GM12891 (cell line): ENCODE measurements around the gene ODAD4.

ENCODE experiments used
- DNase-seq: peaks from one replicate; pipeline ENCODE4 v3.0.0; 2011; ENCODE audit warnings: low spot score; ENCODE audit not compliant: insufficient read length
- FAIRE-seq: peaks from 2 replicates; lab custom pipeline; 2011; peaks lifted over from hg19 to GRCh38; lab: Jason Lieb, UNC
- PAX5 ChIP-seq: IDR thresholded peaks from 2 replicates; pipeline ENCODE4 v1.6.1; 2011; ENCODE audit warnings: low read length, moderate library complexity, mild to moderate bottlenecking; ENCODE audit not compliant: insufficient read depth, severe bottlenecking
- POLR2A ChIP-seq: IDR thresholded peaks from 2 replicates; pipeline ENCODE4 v1.6.1; 2011; ENCODE audit warnings: low read depth, low read length, control low read depth
- POLR2AphosphoS5 ChIP-seq: IDR thresholded peaks from 2 replicates; pipeline ENCODE4 v1.6.1; 2011; ENCODE audit warnings: low read depth, low read length, control low read depth
- POU2F2 ChIP-seq: IDR thresholded peaks from 2 replicates; pipeline ENCODE4 v1.6.1; 2011; ENCODE audit warnings: low read depth, mild to moderate bottlenecking, control low read depth, low read length, moderate library complexity
- SPI1 ChIP-seq: IDR thresholded peaks from 2 replicates; pipeline ENCODE4 v1.6.1; 2011; ENCODE audit warnings: low read depth, low read length, control low read depth
- TAF1 ChIP-seq: IDR thresholded peaks from 2 replicates; pipeline ENCODE4 v1.6.1; 2011; ENCODE audit warnings: low read depth, low read length, control low read depth

The ODAD4 gene

GRCh38 chr17:41976142-41976768, 45.8 kb downstream of the ODAD4 start:
- FAIRE-seq (peak; percentile 41), DNase-seq (peak; percentile 67)
- TF ChIP-seq TAF1, result no peak
- TF ChIP-seq PAX5, result no peak
- TF ChIP-seq SPI1, result no peak
- no peak for TF ChIP-seq POLR2AphosphoS5
- no peak for TF ChIP-seq POLR2A
- TF ChIP-seq POU2F2, result no peak

GRCh38 chr17:41977991-41978390, 47.6 kb downstream of the ODAD4 start:
- TF ChIP-seq POLR2AphosphoS5 (peak; percentile 41; the same call in 1 of the 2 replicates), POU2F2 (no peak)
- FAIRE-seq, result peak; percentile 82

GRCh38 chr17:41982026-41982760, 51.8 kb downstream of the ODAD4 start:
- TF ChIP-seq SPI1 (peak; percentile 42; the same call in 1 of the 2 replicates), POLR2AphosphoS5 (no peak)
- DNase-seq (no peak), FAIRE-seq (no peak)

More at GRCh38 chr17:41977991-41978390, 47.6 kb downstream of the ODAD4 start:
- DNase-seq, result no peak

GRCh38 chr17:41984454-41984853, 54.0 kb downstream of the ODAD4 start:
- TF ChIP-seq PAX5 (no peak), POU2F2 (no peak), SPI1 (no peak), POLR2A (no peak), POLR2AphosphoS5 (no peak), TAF1 (no peak)

GRCh38 chr17:41985919-41986318, 55.5 kb downstream of the ODAD4 start:
- TF ChIP-seq PAX5 (no peak), SPI1 (no peak), POU2F2 (no peak), POLR2A (no peak), POLR2AphosphoS5 (no peak), TAF1 (no peak)
- no peak for DNase-seq
- no peak for FAIRE-seq

More at GRCh38 chr17:41984454-41984853, 54.0 kb downstream of the ODAD4 start:
- no peak for FAIRE-seq
- DNase-seq, result no peak

- no peak for FAIRE-seq
- no peak for DNase-seq
- no peak for TF ChIP-seq TAF1
- no peak for TF ChIP-seq POU2F2
- no peak for TF ChIP-seq SPI1
- no peak for TF ChIP-seq POLR2A
- TF ChIP-seq POLR2AphosphoS5, result no peak
- no peak for TF ChIP-seq PAX5
Observed at GRCh38 chr17:41986634-41987033, 56.2 kb downstream of the ODAD4 start.

- no peak for TF ChIP-seq POU2F2
- TF ChIP-seq POLR2A, result no peak
- FAIRE-seq (no peak), DNase-seq (no peak)
Observed at GRCh38 chr17:41987642-41988041, 57.2 kb downstream of the ODAD4 start.

GRCh38 chr17:41988418-41988817, 58.0 kb downstream of the ODAD4 start:
- DNase-seq (no peak), FAIRE-seq (no peak)
- TF ChIP-seq PAX5 (no peak), SPI1 (no peak), POU2F2 (no peak), POLR2A (no peak), POLR2AphosphoS5 (no peak), TAF1 (no peak)

- DNase-seq (no peak), FAIRE-seq (no peak)
- TF ChIP-seq TAF1, result no peak
- TF ChIP-seq POLR2A, result no peak
Observed at GRCh38 chr17:41989702-41990419, 59.4 kb downstream of the ODAD4 start.

GRCh38 chr17:41992576-41992975, 62.2 kb downstream of the ODAD4 start:
- no peak for TF ChIP-seq PAX5
- no peak for TF ChIP-seq POU2F2
- TF ChIP-seq TAF1, result no peak
- no peak for TF ChIP-seq POLR2AphosphoS5
- TF ChIP-seq POLR2A, result no peak
- no peak for TF ChIP-seq SPI1
- DNase-seq, result no peak
- no peak for FAIRE-seq

GRCh38 chr17:41996855-41997164, 66.4 kb downstream of the ODAD4 start:
- no peak for TF ChIP-seq POLR2A
- TF ChIP-seq TAF1, result no peak
- DNase-seq (no peak), FAIRE-seq (peak; percentile 69)

- no peak for DNase-seq
- TF ChIP-seq PAX5 (no peak), POLR2A (no peak), POU2F2 (no peak), POLR2AphosphoS5 (no peak), SPI1 (no peak), TAF1 (no peak)
- FAIRE-seq, result no peak
Observed at GRCh38 chr17:41998497-41998896, 68.1 kb downstream of the ODAD4 start.
